HepG2 (cell line): ENCODE measurements around the gene C20orf144. TPM values are rescaled to one million over a fixed set of nuclear protein-coding genes. Genes with fewer than 3 reads are reported as not detected.

Experiments used
- ATAC-seq: fragments of 200-7000 bp; cut with Tn5 transposase; 3 replicates; pipeline ENCODE4 v1.9.1; 2020; ENCODE audit warnings: mild to moderate bottlenecking, moderate library complexity
- BruUV-seq: library from RNA; stranded (reverse); fragments of 400-500 nt; replicated peaks from 2 replicates; lab custom pipeline; 2021; lab: Mats Ljungman, UMichigan
- CTCF ChIA-PET: fragments of 300-600 bp; formaldehyde crosslinking; extraction: SDS; loops from one replicate; lab custom pipeline; 2021; ENCODE audit warnings: low total read pairs, inconsistent platforms, low intra/inter-chr PET ratio; lab: Yijun Ruan, JAX
- POLR2A ChIA-PET: fragments of 350-600 bp; sonication (Branson Sonifier 250); formaldehyde crosslinking; loops from one replicate; lab custom pipeline; 2020; ENCODE audit warnings: antibody characterized with exemption, inconsistent platforms; lab: Yijun Ruan, JAX
- DNase-seq: peaks from one replicate; pipeline ENCODE4 v3.0.0-alpha.2; 2015; ENCODE audit warnings: low spot score
- FAIRE-seq: peaks from 3 replicates; lab custom pipeline; 2011; peaks lifted over from hg19 to GRCh38; lab: Jason Lieb, UNC
- H2AFZ ChIP-seq: one replicate; pipeline ENCODE4 v1.6.1; 2011; ENCODE audit warnings: low read length, inconsistent platforms
- H3K27ac ChIP-seq: fragments of 300-600 bp; 3 replicates; pipeline ENCODE4 v1.8.0; 2011; ENCODE audit warnings: mixed run types, mild to moderate bottlenecking, mixed read lengths, low read length, inconsistent platforms; ENCODE audit not compliant: insufficient read depth; ENCODE audit errors: extremely low read length
- H3K27me3 ChIP-seq, 2 experiments: fragments of 200-600 bp in 1 of 2; 2 replicates in 1 of 2; 3 replicates in 1 of 2; pipeline versions ENCODE4 v1.6.0 to v1.8.0; 2011; ENCODE audit warnings: low read length in 2 of 2, mild to moderate bottlenecking in 2 of 2, moderate library complexity in 2 of 2, inconsistent platforms in 1 of 2; ENCODE audit not compliant: insufficient read depth in 2 of 2, control insufficient read depth in 1 of 2
- H3K36me3 ChIP-seq, 2 experiments: fragments of 200-600 bp in 1 of 2; replicated peaks in 1 of 2; 2 replicates in 1 of 2; 3 replicates in 1 of 2; pipeline versions ENCODE4 v1.5.1 to v1.8.0; 2011; ENCODE audit warnings: low read length in 2 of 2, inconsistent platforms in 1 of 2; ENCODE audit not compliant: insufficient read depth in 2 of 2, control insufficient read depth in 1 of 2
- H3K4me1 ChIP-seq: 2 replicates; pipeline ENCODE4 v1.5.1; 2012; ENCODE audit warnings: low read length, inconsistent platforms; ENCODE audit not compliant: insufficient read depth
- H3K4me2 ChIP-seq: 2 replicates; pipeline ENCODE4 v1.6.0; 2011; ENCODE audit warnings: low read depth, low read length, inconsistent platforms
- H3K4me3 ChIP-seq, 3 experiments: fragments of 200-600 bp in 1 of 3; sonication (generic), shearing (Covaris generic) in 1 of 3; replicated peaks in 1 of 3; 2 replicates each; pipeline ENCODE4 v1.5.1; 2011 to 2016; ENCODE audit warnings: low read length in 3 of 3, inconsistent platforms in 2 of 3, low read depth in 2 of 3, mild to moderate bottlenecking in 2 of 3, control low read depth in 1 of 3, mixed read lengths in 1 of 3; ENCODE audit not compliant: insufficient read depth in 1 of 3
- H3K79me2 ChIP-seq: one replicate; pipeline ENCODE4 v1.6.1; 2011; ENCODE audit warnings: low read length, inconsistent platforms; ENCODE audit not compliant: insufficient read depth
- H3K9ac ChIP-seq: 2 replicates; pipeline ENCODE4 v1.6.0; 2011; ENCODE audit warnings: mild to moderate bottlenecking, low read depth, low read length, inconsistent platforms; ENCODE audit not compliant: insufficient read depth
- H3K9me3 ChIP-seq: 2 replicates; pipeline ENCODE4 v1.5.1; 2012; ENCODE audit warnings: mild to moderate bottlenecking, low read length
- H4K20me1 ChIP-seq: 2 replicates; pipeline ENCODE4 v1.6.0; 2011; ENCODE audit warnings: inconsistent platforms, mild to moderate bottlenecking, low read length, moderate library complexity; ENCODE audit not compliant: insufficient read depth
- AGO2 ChIP-seq: fragments of 200-400 bp; formaldehyde crosslinking; optimal IDR thresholded peaks from 2 replicates; pipeline ENCODE3; 2017; ENCODE audit warnings: mild to moderate bottlenecking, low read depth, low read length, moderate library complexity
- MYC ChIP-seq: sonication (generic); formaldehyde crosslinking; IDR thresholded peaks from 2 replicates; pipeline ENCODE4 v1.9.0; 2021; ENCODE audit warnings: missing genetic modification reagents, borderline replicate concordance
- NRL ChIP-seq: sonication (generic); formaldehyde crosslinking; IDR thresholded peaks from 2 replicates; pipeline ENCODE4 v1.5.0; 2020; ENCODE audit warnings: missing genetic modification reagents, mild to moderate bottlenecking, moderate library complexity, borderline replicate concordance
- RBM22 ChIP-seq: fragments of 200-400 bp; formaldehyde crosslinking; optimal IDR thresholded peaks from 2 replicates; pipeline ENCODE3; 2017; ENCODE audit warnings: mild to moderate bottlenecking, low read length, moderate library complexity
- ZBTB7A ChIP-seq: sonication (generic); formaldehyde crosslinking; IDR thresholded peaks from 2 replicates; pipeline ENCODE4 v1.8.0; 2022; ENCODE audit warnings: mild to moderate bottlenecking, missing genetic modification reagents
- ZNF225 ChIP-seq: sonication (generic); formaldehyde crosslinking; IDR thresholded peaks from 2 replicates; pipeline ENCODE4 v1.4.0; 2020; ENCODE audit warnings: mild to moderate bottlenecking, missing genetic modification reagents
- ZNF768 ChIP-seq: sonication (generic); formaldehyde crosslinking; IDR thresholded peaks from 2 replicates; pipeline ENCODE4 v1.4.0; 2020; ENCODE audit warnings: missing genetic modification reagents
- ZNF891 ChIP-seq: sonication (generic); formaldehyde crosslinking; IDR thresholded peaks from 2 replicates; pipeline ENCODE4 v1.5.0; 2020; ENCODE audit warnings: mild to moderate bottlenecking, missing genetic modification reagents
- WGBS: methylation state at CpG from one replicate; pipeline ENCODE4 v1.1.6; 2017; ENCODE audit warnings: low lambda C conversion rate; 5-methylcytosine and 5-hydroxymethylcytosine counted together
- in situ Hi-C: cut with HindIII; loops from 2 replicates; pipeline ENCODE4 v1.10.0; 2017; ENCODE audit warnings: low pct_unique_long_range_greater_than_20kb; ENCODE audit not compliant: extremely low pct_ligation_motif_present
- intact Hi-C: fragments of 100-400 bp; cut with micrococcal nuclease; formaldehyde crosslinking; loops from one replicate; pipeline ENCODE4 v1.10.0; 2022; ENCODE audit not compliant: unreplicated experiment
- polyA plus RNA-seq, 8 experiments: library from polyadenylated mRNA; depleted of rRNA in 3 of 8; stranded (reverse) in 7 of 8; unstranded in 1 of 8; fragments of >200 nt; fragmentation: Illumina TruSeq in 4 of 8; extraction: Trizol in 4 of 8; gene quantifications; 2 replicates each; pipeline versions ENCODE4 v1.2.1 to v1.2.3, GENCODE V29; 2011 to 2016; ENCODE audit warnings: low read depth in 4 of 8, missing spikeins in 1 of 8, mixed read lengths in 1 of 8; ENCODE audit not compliant: insufficient read depth in 1 of 8
- total RNA-seq, 5 experiments: library from RNA; depleted of rRNA; stranded (reverse); fragments of >200 nt; fragmentation: Illumina TruSeq; extraction: Trizol; gene quantifications; 2 replicates each; pipeline ENCODE4 v1.2.3, GENCODE V29; 2016; ENCODE audit warnings: low read depth in 1 of 5
- TF ChIP-seq, protein P1 (sequence below): sonication (generic); formaldehyde crosslinking; IDR thresholded peaks from 2 replicates; pipeline ENCODE4 v1.4.0; 2020; ENCODE audit warnings: missing genetic modification reagents

The C20orf144 gene
- total and polyA plus RNA-seq, 2 of the 13 experiments (the other 11 are each of a cell fraction or from before 2014, with no cell fraction given): 0.09 to 0.16 TPM

DNA sequence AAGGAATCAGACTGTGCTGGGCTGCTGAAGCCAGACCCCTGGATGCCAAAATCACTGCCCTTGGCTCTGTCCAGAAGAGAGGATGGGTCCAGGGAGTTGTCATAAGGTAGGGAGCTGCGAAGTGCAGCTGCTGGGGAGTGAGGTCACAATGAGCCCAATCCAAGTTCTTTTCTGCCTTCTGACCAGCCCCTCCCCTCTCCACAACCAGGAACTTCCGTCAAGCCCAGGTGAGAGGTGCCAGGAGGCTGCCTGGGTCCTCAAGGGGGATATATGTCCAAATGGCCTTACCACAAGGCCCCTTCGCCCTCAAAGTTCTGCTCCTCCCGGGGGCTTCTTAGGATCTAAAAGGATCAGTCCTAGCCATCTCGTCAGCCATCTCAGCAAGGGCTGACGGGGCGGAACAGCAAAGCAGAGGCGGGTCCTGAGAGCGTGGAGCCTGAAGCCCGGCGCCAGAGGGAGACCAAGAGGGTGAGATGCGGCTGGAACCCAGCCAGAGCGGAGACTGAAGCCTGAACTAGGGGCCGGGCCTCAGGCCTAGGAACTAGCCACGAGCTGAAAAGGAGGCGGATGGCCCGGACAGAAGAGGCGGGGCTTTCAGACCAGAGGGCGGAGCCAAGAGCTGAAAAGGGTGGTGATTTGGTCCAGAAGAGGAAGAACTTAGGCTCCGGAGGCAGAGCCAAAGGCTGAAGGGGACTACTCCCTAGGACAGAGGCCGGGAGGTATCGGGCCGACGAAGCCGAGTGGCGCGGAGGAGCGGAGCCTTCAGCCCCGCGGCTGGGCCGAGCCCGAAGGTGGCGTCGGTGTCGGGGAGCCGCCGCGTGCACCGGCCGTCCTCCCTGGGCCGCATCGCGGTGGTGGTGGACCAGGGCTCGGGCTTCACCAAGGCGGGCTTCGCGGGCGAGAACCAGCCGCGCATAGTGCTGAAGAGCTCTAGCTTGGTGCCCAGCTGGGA, 4.4 kb downstream of the C20orf144 start, which contains the start of gene ACTL10:
Gene ACTL10 (plus strand): TSS at position 651 of the 952 bp plus-strand sequence. CDS start 555 bp downstream, outside the sequence.
- 0 out of 2 replicates have a peak, but pooled peaks have one; percentile 13 for TF ChIP-seq ZNF225 (CRISPR knock-in tag)
- 0 out of 2 replicates have a peak, but pooled peaks have one; percentile 30 for TF ChIP-seq MYC (CRISPR knock-in tag)
- TF ChIP-seq ZNF891 (CRISPR knock-in tag): peak; percentile 81; the same call in 1 of the 2 replicates
- TF ChIP-seq ZBTB7A (CRISPR knock-in tag): no peak
- 0 out of 2 replicates have a peak, but pooled peaks have one; percentile 7 for TF ChIP-seq ZNF768 (CRISPR knock-in tag)
- peak; percentile 82 for TF ChIP-seq AGO2
- TF ChIP-seq NRL: peak; percentile 76; the same call in 1 of the 2 replicates
- peak; percentile 52 for TF ChIP-seq RBM22
- TF ChIP-seq, protein P1, sequence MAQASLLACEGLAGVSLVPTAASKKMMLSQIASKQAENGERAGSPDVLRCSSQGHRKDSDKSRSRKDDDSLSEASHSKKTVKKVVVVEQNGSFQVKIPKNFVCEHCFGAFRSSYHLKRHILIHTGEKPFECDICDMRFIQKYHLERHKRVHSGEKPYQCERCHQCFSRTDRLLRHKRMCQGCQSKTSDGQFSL (CRISPR knock-in tag): no peak
- CTCF ChIA-PET: interaction anchor here (0.7 to 1.9 kb wide), 2 partner anchors 209 to 464 kb away, joined by 3 to 14 read pairs; no protein-coding TSS in a partner anchor
- no peak within 1 kb of the TSS for H3K4me2 ChIP-seq
- no peaks in the 10 kb centered on the region for H3K9me3 ChIP-seq
- H2AFZ ChIP-seq: no peak within 1 kb of the TSS
- no peak within 1 kb of the TSS for H3K9ac ChIP-seq
- POLR2A ChIA-PET: interaction anchor here (1.0 to 3.7 kb wide), 3 partner anchors 8 to 177 kb away, joined by 3 to 15 read pairs (median 5); partner anchors contain the start of genes CBFA2T2 and ZNF341
- no peak within 1 kb of the TSS for H3K27ac ChIP-seq
- no peak within 1 kb of the TSS for H3K4me3 ChIP-seq
- WGBS: 98% methylated on average over 50 of the region's 50 CpGs
- intact Hi-C loops (no loop called here), in situ Hi-C loops (no loop called here)
- FAIRE-seq (no peak), ATAC-seq (no peak), DNase-seq (no peak)
- no TSS peak for BruUV-seq
- H3K36me3 ChIP-seq: peaks cover 18 to 35% of the 10 kb centered on the region in 2 experiments
- H3K4me1 ChIP-seq: peaks cover 48% of the 10 kb centered on the region
- peaks cover 9% of the 10 kb centered on the region for H3K79me2 ChIP-seq
- no peaks in the 10 kb centered on the region; a peak in 1 of 5 replicates for H3K27me3 ChIP-seq
- H4K20me1 ChIP-seq: 0 out of 2 replicates have a peak, but pooled peaks cover 1% of the 10 kb centered on the region
